H1 (cell line): Measurements from ENCODE around the gene PRCP. TPM values are rescaled to one million over a fixed set of nuclear protein-coding genes. Genes with fewer than 3 reads are reported as not detected.

Experiments used
- CTCF ChIA-PET: fragments of 300-600 bp; sonication (Branson Sonifier 250); formaldehyde crosslinking; loops from one replicate; lab custom pipeline; 2021; ENCODE audit not compliant: partially characterized antibody; lab: Charles Lee
- POLR2A ChIA-PET: fragments of 300-600 bp; sonication (Branson Sonifier 250); formaldehyde crosslinking; loops from one replicate; lab custom pipeline; 2021; ENCODE audit warnings: inconsistent platforms; ENCODE audit not compliant: partially characterized antibody; lab: Charles Lee
- DNase-seq, 2 experiments: peaks; one replicate each; pipeline versions ENCODE4 v3.0.0 to v3.0.0-alpha.2; 2010 to 2022; ENCODE audit warnings: low spot score in 2 of 2, low read depth in 1 of 2, mixed read lengths in 1 of 2
- FAIRE-seq: peaks from 2 replicates; lab custom pipeline; 2011; peaks lifted over from hg19 to GRCh38; lab: Jason Lieb, UNC
- H2AFZ ChIP-seq: 2 replicates; pipeline ENCODE4 v1.8.1; 2012; ENCODE audit warnings: low read length, inconsistent platforms
- H2AK5ac ChIP-seq: 2 replicates; pipeline ENCODE4 v1.6.1; 2013; ENCODE audit warnings: low read depth, low read length
- H2BK120ac ChIP-seq: replicated peaks from 2 replicates; pipeline ENCODE3; 2013; ENCODE audit warnings: low read depth, low read length, inconsistent platforms
- H2BK12ac ChIP-seq: 2 replicates; pipeline ENCODE4 v1.6.1; 2013; ENCODE audit warnings: low read depth, low read length
- H2BK15ac ChIP-seq: 2 replicates; pipeline ENCODE4 v1.6.1; 2013; ENCODE audit warnings: low read length
- H2BK20ac ChIP-seq: 2 replicates; pipeline ENCODE4 v1.6.1; 2013; ENCODE audit warnings: low read length
- H2BK5ac ChIP-seq: 2 replicates; pipeline ENCODE4 v1.6.1; 2013; ENCODE audit warnings: low read depth, low read length
- H3K14ac ChIP-seq: 2 replicates; pipeline ENCODE4 v1.6.1; 2013; ENCODE audit warnings: inconsistent platforms; ENCODE audit not compliant: insufficient read length
- H3K18ac ChIP-seq: 2 replicates; pipeline ENCODE4 v1.6.1; 2013; ENCODE audit warnings: low read length; ENCODE audit errors: extremely low read depth
- H3K23ac ChIP-seq: 2 replicates; pipeline ENCODE4 v1.6.1; 2013; ENCODE audit warnings: inconsistent platforms; ENCODE audit not compliant: insufficient read length
- H3K23me2 ChIP-seq: 2 replicates; pipeline ENCODE4 v1.6.1; 2013; ENCODE audit warnings: low read depth, low read length
- H3K27ac ChIP-seq: 2 replicates; pipeline ENCODE4 v1.6.1; 2011; ENCODE audit warnings: low read depth, low read length, inconsistent platforms
- H3K27me3 ChIP-seq, 4 experiments: replicated peaks in 1 of 4; 1 replicate in 1 of 4; 2 replicates in 3 of 4; pipeline versions ENCODE4 v1.6.1 to v1.8.1; 2011 to 2013; ENCODE audit warnings: low read length in 3 of 4, mild to moderate bottlenecking in 3 of 4, inconsistent platforms in 2 of 4, mixed read lengths in 2 of 4, moderate library complexity in 1 of 4; ENCODE audit not compliant: control insufficient read depth in 3 of 4, insufficient read depth in 3 of 4; ENCODE audit errors: extremely low read depth in 1 of 4
- H3K36me3 ChIP-seq, 4 experiments: 2 replicates each; pipeline versions ENCODE4 v1.6.1 to v1.8.1; 2011 to 2013; ENCODE audit warnings: mild to moderate bottlenecking in 4 of 4, low read length in 3 of 4, moderate library complexity in 2 of 4, control low read depth in 1 of 4, inconsistent platforms in 1 of 4; ENCODE audit not compliant: insufficient read depth in 4 of 4, control insufficient read depth in 2 of 4
- H3K4ac ChIP-seq: replicated peaks from 2 replicates; pipeline ENCODE3; 2013; ENCODE audit warnings: low read length, low read depth, mixed read lengths, inconsistent platforms; ENCODE audit not compliant: insufficient read length
- H3K4me1 ChIP-seq, 4 experiments: replicated peaks in 1 of 4; 1 replicate in 1 of 4; 2 replicates in 3 of 4; pipeline versions ENCODE4 v1.6.1 to v1.8.1; 2011 to 2013; ENCODE audit warnings: low read length in 3 of 4, inconsistent platforms in 2 of 4, mixed read lengths in 1 of 4; ENCODE audit not compliant: insufficient read depth in 4 of 4, control insufficient read depth in 3 of 4
- H3K4me2 ChIP-seq, 2 experiments: 2 replicates each; pipeline versions ENCODE4 v1.6.1 to v1.8.1; 2011 to 2013; ENCODE audit warnings: low read depth in 2 of 2, low read length in 2 of 2, control low read depth in 1 of 2, inconsistent platforms in 1 of 2, mild to moderate bottlenecking in 1 of 2; ENCODE audit not compliant: insufficient read depth in 1 of 2
- H3K4me3 ChIP-seq, 4 experiments: fragments of 200-600, 300-600 bp in 1 of 4; sonication (generic), shearing (Covaris generic), sonication (Bioruptor Twin) in 1 of 4; 2 replicates each; pipeline versions ENCODE4 v1.5.1 to v1.8.1; 2011 to 2016; ENCODE audit warnings: low read length in 4 of 4, low read depth in 3 of 4, control low read depth in 2 of 4, inconsistent platforms in 2 of 4, mild to moderate bottlenecking in 2 of 4, mixed read lengths in 1 of 4, moderate library complexity in 1 of 4; ENCODE audit not compliant: insufficient read depth in 2 of 4; ENCODE audit errors: extremely low read depth in 1 of 4
- H3K56ac ChIP-seq: replicated peaks from 2 replicates; pipeline ENCODE3; 2013; ENCODE audit warnings: low read depth, mild to moderate bottlenecking, mixed read lengths, low read length, inconsistent platforms; ENCODE audit not compliant: insufficient read length
- H3K79me1 ChIP-seq: 2 replicates; pipeline ENCODE4 v1.6.1; 2013; ENCODE audit warnings: low read depth, low read length, control low read depth
- H3K79me2 ChIP-seq, 2 experiments: 2 replicates each; pipeline versions ENCODE4 v1.6.1 to v1.8.1; 2012 to 2013; ENCODE audit warnings: low read length in 2 of 2, mild to moderate bottlenecking in 2 of 2, inconsistent platforms in 1 of 2; ENCODE audit not compliant: insufficient read depth in 2 of 2, control insufficient read depth in 1 of 2
- H3K9ac ChIP-seq, 4 experiments: replicated peaks in 1 of 4; 1 replicate in 1 of 4; 2 replicates in 3 of 4; pipeline versions ENCODE4 v1.6.1 to v1.8.1; 2011 to 2013; ENCODE audit warnings: low read depth in 3 of 4, low read length in 3 of 4, control low read depth in 2 of 4, mild to moderate bottlenecking in 2 of 4, moderate library complexity in 2 of 4, inconsistent platforms in 1 of 4; ENCODE audit errors: extremely low read depth in 1 of 4
- H3K9me3 ChIP-seq, 2 experiments: 2 replicates each; pipeline versions ENCODE4 v1.6.1 to v1.8.1; 2012 to 2013; ENCODE audit warnings: mild to moderate bottlenecking in 2 of 2, moderate library complexity in 2 of 2, control low read depth in 1 of 2, inconsistent platforms in 1 of 2, low read depth in 1 of 2, low read length in 1 of 2, mixed read lengths in 1 of 2; ENCODE audit not compliant: insufficient read depth in 2 of 2
- H4K20me1 ChIP-seq, 2 experiments: replicated peaks in 1 of 2; 2 replicates each; pipeline versions ENCODE3 to v1.8.1; 2011 to 2013; ENCODE audit warnings: inconsistent platforms in 2 of 2, low read length in 2 of 2, mild to moderate bottlenecking in 1 of 2; ENCODE audit not compliant: insufficient read depth in 2 of 2, control insufficient read depth in 1 of 2
- H4K5ac ChIP-seq: 2 replicates; pipeline ENCODE4 v1.6.1; 2013; ENCODE audit warnings: low read length, low read depth, mixed read lengths, inconsistent platforms; ENCODE audit not compliant: insufficient read length
- H4K8ac ChIP-seq: 2 replicates; pipeline ENCODE4 v1.8.0; 2013; ENCODE audit warnings: mild to moderate bottlenecking, moderate library complexity, low read length, inconsistent platforms; ENCODE audit not compliant: insufficient read depth; ENCODE audit errors: extremely low read depth
- H4K91ac ChIP-seq: replicated peaks from 2 replicates; pipeline ENCODE3; 2013; ENCODE audit warnings: low read length, mixed read lengths, inconsistent platforms; ENCODE audit not compliant: insufficient read length
- ATF2 ChIP-seq: IDR thresholded peaks from 2 replicates; pipeline ENCODE4 v1.6.1; 2012; ENCODE audit warnings: low read length, inconsistent platforms
- BRCA1 ChIP-seq: IDR thresholded peaks from 2 replicates; pipeline ENCODE4 v1.6.1; 2012; ENCODE audit warnings: low read depth, low read length, improper control_type of control experiment
- CTCF ChIP-seq, 3 experiments: IDR thresholded peaks; 1 replicate in 2 of 3; 2 replicates in 1 of 3; pipeline versions ENCODE4 v1.5.1 to v1.6.1; 2011; ENCODE audit warnings: low read length in 3 of 3, mild to moderate bottlenecking in 3 of 3, inconsistent platforms in 2 of 3, low read depth in 1 of 3, moderate library complexity in 1 of 3; ENCODE audit not compliant: insufficient read depth in 1 of 3; ENCODE audit errors: control extremely low read depth in 1 of 3
- NANOG ChIP-seq: IDR thresholded peaks from 2 replicates; pipeline ENCODE4 v1.6.1; 2011; ENCODE audit warnings: low read length, low read depth, mild to moderate bottlenecking, inconsistent platforms; ENCODE audit not compliant: insufficient read depth, poor library complexity, severe bottlenecking
- RAD21 ChIP-seq, 2 experiments: IDR thresholded peaks in 1 of 2; conservative IDR thresholded peaks in 1 of 2; 2 replicates each; pipeline ENCODE4 v1.6.1; 2011; ENCODE audit warnings: low read depth in 2 of 2, low read length in 2 of 2, improper control_type of control experiment in 1 of 2, inconsistent platforms in 1 of 2, mild to moderate bottlenecking in 1 of 2, moderate library complexity in 1 of 2
- RFX5 ChIP-seq: IDR thresholded peaks from 2 replicates; pipeline ENCODE4 v1.6.1; 2011; ENCODE audit warnings: low read depth, low read length, improper control_type of control experiment, borderline replicate concordance
- SP1 ChIP-seq: IDR thresholded peaks from 2 replicates; pipeline ENCODE4 v1.6.1; 2011; ENCODE audit warnings: low read depth, low read length
- WGBS, 2 experiments: shearing (Covaris generic) in 1 of 2; methylation state at CpG; one replicate each; pipeline versions ENCODE4 v1.1.6 to v1.1.7; 2013 to 2015; ENCODE audit warnings: low lambda C conversion rate in 2 of 2, mixed read lengths in 2 of 2, inconsistent platforms in 1 of 2, low coverage in 1 of 2, missing lambda C conversion rate in 1 of 2; ENCODE audit not compliant: insufficient replicate concordance in 2 of 2, insufficient coverage in 1 of 2, insufficient read length in 1 of 2; ENCODE audit errors: extremely low coverage in 1 of 2, missing lambda C conversion rate in 1 of 2; 5-methylcytosine and 5-hydroxymethylcytosine counted together
- polyA plus RNA-seq, 7 experiments: library from polyadenylated mRNA; depleted of rRNA in 3 of 7; stranded (reverse) in 5 of 7; unstranded in 2 of 7; fragments of >200 nt in 5 of 7; fragments of 200-250 nt in 2 of 7; gene quantifications; 1 replicate in 5 of 7; 2 replicates in 1 of 7; 4 replicates in 1 of 7; pipeline versions ENCODE4 v1.2.1 to v1.2.3, GENCODE V29; 2011 to 2013; ENCODE audit warnings: missing spikeins in 2 of 7, mixed read lengths in 2 of 7
- total RNA-seq: library from RNA; stranded (reverse); fragmentation: NEBNext Ultra II Directional; extraction: Animal tissue kit (Norgen Biotek cat#: 25700); gene quantifications from 2 replicates; pipeline ENCODE4 v1.2.1, GENCODE V29; 2021

PRCP gene
- total and polyA plus RNA-seq, 2 of the 8 experiments (the other 6 are each of a cell fraction or from before 2014, with no cell fraction given): 63.8 to 84.4 TPM

GRCh38 chr11:82867495-82868082 is 32.6 kb downstream of the PRCP start:
- ChIA-PET CTCF (interaction anchor here (0.6 to 6.8 kb wide), 60 partner anchors 8 to 1023 kb away, joined by 3 to 82 read pairs (median 4); partner anchors contain the start of genes DDIAS, FAM181B and PRCP), POLR2A (interaction anchor here (0.9 kb wide), 1 partner anchor 53 kb away, joined by 3 read pairs; no protein-coding TSS in a partner anchor)
- Histone ChIP-seq H3K4me3 (no peak overlapping the region), H3K9me3 (no peaks in the 10 kb centered on the region), H3K23ac (no peak overlapping the region), H3K18ac (no peak overlapping the region), H3K79me2 (no peaks in the 10 kb centered on the region), H3K56ac (no peak overlapping the region), H3K14ac (no peak overlapping the region), H3K9ac (no peak overlapping the region), H2BK5ac (no peak overlapping the region), H4K20me1 (no peaks in the 10 kb centered on the region), H3K23me2 (no peaks in the 10 kb centered on the region), H2BK20ac (no peak overlapping the region), H3K79me1 (no peaks in the 10 kb centered on the region; the same call in 1 of the 2 replicates), H4K5ac (no peak overlapping the region), H2BK12ac (no peak overlapping the region), H4K91ac (no peak overlapping the region), H3K4ac (no peak overlapping the region), H2AFZ (no peak overlapping the region), H2BK15ac (no peak overlapping the region), H3K36me3 (no peaks in the 10 kb centered on the region), H3K4me2 (no peak overlapping the region), H4K8ac (no peak overlapping the region), H3K27me3 (no peaks in the 10 kb centered on the region), H3K4me1 (peaks cover 0 to 3% (median 0%) of the 10 kb centered on the region in 4 experiments; a peak in 1 of 7 replicates), H3K27ac (no peak overlapping the region), H2AK5ac (no peak overlapping the region), H2BK120ac (no peak overlapping the region)
- peak; percentile 9 to 83 for DNase-seq
- 36% methylated on average over 10 of the region's 10 CpGs; no CpG with 5 or more reads in 1 of the 2 experiments for WGBS, 2 experiments
- no peak for FAIRE-seq
- TF ChIP-seq CTCF (IDR thresholded peaks at IDR 0.05; ENCODE audit: control extremely low read depth in 1 of 3, insufficient read depth in 1 of 3, low read depth in 1 of 3, low read length in 3 of 3): peak in 2 of 3 experiments; percentile 58 to 66; a peak in 3 of 4 replicates
- TF ChIP-seq NANOG: no peak
- 0 out of 2 replicates have a peak, but pooled peaks have one; percentile 38 for TF ChIP-seq ATF2
- 0 out of 2 replicates have a peak, but pooled peaks have one; percentile 19 for TF ChIP-seq SP1
- TF ChIP-seq BRCA1: no peak
- TF ChIP-seq RAD21 (IDR thresholded peaks at IDR 0.05 in 1 of 2, conservative IDR thresholded peaks at IDR 0.05 in 1 of 2; ENCODE audit: low read depth in 2 of 2, low read length in 2 of 2): peak; percentile 75 to 84
- TF ChIP-seq RFX5: no peak
